Gastrocnemius medialis (tissue), 4 donors: ENCODE data around the gene THOP1. TPM values are rescaled to one million over a fixed set of nuclear protein-coding genes. Genes with fewer than 3 reads are reported as not detected.
A peak's percentile ranks its signal among the peaks of the same experiment; 100 is the strongest.

Experiments
- ATAC-seq, 2 donors: fragments of 150-250 bp; one replicate each; pipeline ENCODE4 v1.9.1; 2016
- DNase-seq, 2 donors: peaks; one replicate each; pipeline ENCODE4 v3.0.0-alpha.2; 2019
- H3K27ac ChIP-seq, 4 donors: fragments of 200-600 bp; sonication (generic); 1 replicate in 1 of 4; 2 replicates in 3 of 4; pipeline ENCODE4 v1.5.1; 2016 to 2018; ENCODE audit warnings: mild to moderate bottlenecking in 2 of 4, moderate library complexity in 1 of 4
- H3K27me3 ChIP-seq, 3 donors: fragments of 200-600 bp; sonication (generic) in 2 of 3; 1 replicate in 1 of 3; 2 replicates in 2 of 3; pipeline versions ENCODE4 v1.5.1 to v1.6.0; 2016 to 2019; ENCODE audit warnings: mild to moderate bottlenecking in 1 of 3, moderate library complexity in 1 of 3
- H3K36me3 ChIP-seq, 2 donors: fragments of 200-600 bp; sonication (generic) in 1 of 2; one replicate each; pipeline ENCODE4 v1.5.1; 2017 to 2018
- H3K4me1 ChIP-seq, 2 donors: fragments of 200-600 bp; sonication (generic) in 1 of 2; one replicate each; pipeline ENCODE4 v1.5.1; 2016 to 2017; ENCODE audit warnings: mild to moderate bottlenecking in 2 of 2
- H3K4me3 ChIP-seq, 4 donors: fragments of 200-600 bp; sonication (generic) in 3 of 4; 1 replicate in 1 of 4; 2 replicates in 3 of 4; pipeline ENCODE4 v1.5.1; 2016 to 2019; ENCODE audit warnings: mild to moderate bottlenecking in 2 of 4
- H3K9me3 ChIP-seq, 3 donors: fragments of 200-600 bp; sonication (generic) in 2 of 3; 1 replicate in 1 of 3; 2 replicates in 2 of 3; pipeline ENCODE4 v1.5.1; 2016 to 2019
- CTCF ChIP-seq, 5 experiments: fragments of 450-650 bp in 3 of 5; fragments of 200-600 bp in 2 of 5; sonication (generic) in 2 of 5; IDR thresholded peaks in 4 of 5; conservative IDR thresholded peaks in 1 of 5; 1 replicate in 4 of 5; 2 replicates in 1 of 5; pipeline ENCODE4 v1.5.1; 2016 to 2019; ENCODE audit warnings: antibody characterized with exemption in 5 of 5, mild to moderate bottlenecking in 3 of 5, moderate library complexity in 3 of 5
- POLR2A ChIP-seq, 2 donors: fragments of 450-650 bp; IDR thresholded peaks; one replicate each; pipeline ENCODE4 v1.6.1; 2017; ENCODE audit warnings: antibody characterized with exemption in 2 of 2, mild to moderate bottlenecking in 2 of 2, moderate library complexity in 2 of 2
- in situ Hi-C, 4 donors: fragments of 200-750 bp; cut with MboI; loops; one replicate each; pipeline versions ENCODE4 v1.15.0 to v1.8.0; 2017; ENCODE audit warnings: low sequenced_read_pairs in 4 of 4
- intact Hi-C: fragments of 100-400 bp; cut with DNase I; formaldehyde crosslinking; loops from one replicate; pipeline ENCODE4 v1.15.1; 2023; ENCODE audit warnings: low total_unique reads
- total RNA-seq, 4 donors: library from RNA; depleted of rRNA; stranded (reverse); fragments of >200 nt; gene quantifications; one replicate each; pipeline versions ENCODE4 v1.1.0 to v1.2.3, GENCODE V29; 2016

The THOP1 gene
- total RNA-seq, 4 donors from 2014 or later: 31.5 to 114 (median 73.0) TPM

GRCh38 chr19:2840794-2841791, 55.8 kb downstream of the THOP1 start, which contains the start of gene ZNF555:
ZNF555 (plus strand) TSS chr19:2841475; CDS start chr19:2841573, 98 bp downstream.
- intact Hi-C loops: loop anchor here (1.0 to 2.0 kb wide), 2 partner anchors 22 to 110 kb away; partner anchors contain the start of gene ZNF554
- in situ Hi-C loops: no loop called here
- peaks cover 0 to 2% (median 0%) of the 10 kb centered on the region in 3 donors for H3K9me3 ChIP-seq

GRCh38 chr19:2841855-2842574, 56.7 kb downstream of the THOP1 start:
- ATAC-seq: no peak
- no peak for DNase-seq
- H3K9me3 ChIP-seq: no peaks in the 10 kb centered on the region
- intact Hi-C loops: loop anchor here (1.0 to 2.0 kb wide), 2 partner anchors 23 to 109 kb away; partner anchors contain the start of gene ZNF554
- H3K36me3 ChIP-seq: no peaks in the 10 kb centered on the region
- H3K4me1 ChIP-seq: peaks cover 16 to 27% of the 10 kb centered on the region in 2 donors
- no peaks in the 10 kb centered on the region for H3K27me3 ChIP-seq
- no peak for TF ChIP-seq CTCF (IDR thresholded peaks at IDR 0.05 in 4 of 5, conservative IDR thresholded peaks at IDR 0.05 in 1 of 5)
- in situ Hi-C loops: no loop called here
- H3K4me3 ChIP-seq: peak overlapping the region; percentile 69 to 85 (median 74)
- peak overlapping the region; percentile 80 to 92 (median 86) for H3K27ac ChIP-seq

More at GRCh38 chr19:2840794-2841791, 55.8 kb downstream of the THOP1 start, which contains the start of gene ZNF555:
- Histone ChIP-seq H3K27me3 (no peaks in the 10 kb centered on the region), H3K4me3 (peak within 1 kb of the TSS; percentile 69 to 85 (median 74)), H3K27ac (peak within 1 kb of the TSS; percentile 80 to 92 (median 86)), H3K4me1 (peaks cover 15 to 20% of the 10 kb centered on the region in 2 donors), H3K36me3 (no peaks in the 10 kb centered on the region)
- TF ChIP-seq POLR2A (IDR thresholded peaks at IDR 0.05): peak; percentile 56 to 79
- TF ChIP-seq CTCF (IDR thresholded peaks at IDR 0.05 in 4 of 5, conservative IDR thresholded peaks at IDR 0.05 in 1 of 5): peak; percentile 38 to 75 (median 68)
- DNase-seq (peak; percentile 99), ATAC-seq (peak; percentile 99)

GRCh38 chr19:2845107-2845506, 59.8 kb downstream of the THOP1 start:
- TF ChIP-seq CTCF (IDR thresholded peaks at IDR 0.05 in 4 of 5, conservative IDR thresholded peaks at IDR 0.05 in 1 of 5): no peak
- TF ChIP-seq POLR2A (IDR thresholded peaks at IDR 0.05): no peak
- Histone ChIP-seq H3K9me3 (peaks cover 0 to 9% (median 0%) of the 10 kb centered on the region in 3 donors), H3K36me3 (no peaks in the 10 kb centered on the region), H3K4me1 (peaks cover 16 to 29% of the 10 kb centered on the region in 2 donors), H3K4me3 (no peak overlapping the region), H3K27ac (peak overlapping the region in 3 of 4 donors; percentile 20 to 79 (median 77)), H3K27me3 (no peaks in the 10 kb centered on the region)
- intact Hi-C loops: no loop called here
- in situ Hi-C loops: no loop called here
- no peak for DNase-seq
- ATAC-seq: no peak

GRCh38 chr19:2846180-2846894, 61.0 kb downstream of the THOP1 start:
- Histone ChIP-seq H3K36me3 (peaks cover 0 to 12% of the 10 kb centered on the region in 2 donors), H3K27ac (peak overlapping the region; percentile 36 to 79 (median 59)), H3K4me3 (peak overlapping the region in 1 of 4 donors; percentile 2), H3K9me3 (peaks cover 0 to 17% (median 0%) of the 10 kb centered on the region in 3 donors), H3K4me1 (peaks cover 16 to 25% of the 10 kb centered on the region in 2 donors), H3K27me3 (no peaks in the 10 kb centered on the region)
- intact Hi-C loops: loop anchor here (2.0 kb wide), 1 partner anchor 54 kb away; the partner anchor contains the start of gene ZNF57
- in situ Hi-C loops: no loop called here
- no peak for TF ChIP-seq POLR2A (IDR thresholded peaks at IDR 0.05)
- TF ChIP-seq CTCF (IDR thresholded peaks at IDR 0.05 in 4 of 5, conservative IDR thresholded peaks at IDR 0.05 in 1 of 5): no peak
- DNase-seq: peak; percentile 27 to 28
- peak; percentile 70 to 72 for ATAC-seq
